ENCODE results near the gene MOK.
"Not testable (repeated sequence)": the region's sequence is repeated elsewhere in the genome, so short reads cannot be mapped to it uniquely, and the experiment has no call there.

Gene MOK

GRCh38 chr14:102330806-102331205 lies 25.8 kb upstream of the MOK start:
- Histone ChIP-seq H3K27me3 (ENCODE audit: low read depth, low read length) (no peaks in the 10 kb centered on the region), H2AFZ (ENCODE audit: low read depth, low read length) (no peak overlapping the region), H3K27ac (ENCODE audit: low read length) (no peak overlapping the region), H3K9ac (ENCODE audit: low read length) (no peak overlapping the region), H3K36me3 (replicated peaks; ENCODE audit: low read depth, low read length) (peaks cover 3% of the 10 kb centered on the region), H3K9me3 (ENCODE audit: insufficient read depth, low read length) (no peaks in the 10 kb centered on the region), H3K4me1 (ENCODE audit: low read length) (peaks cover 6% of the 10 kb centered on the region; the same call in 1 of the 2 replicates), H4K20me1 (ENCODE audit: insufficient read depth, low read length) (no peaks in the 10 kb centered on the region), H3K4me3 (ENCODE audit: low read length) (no peak overlapping the region), H3K79me2 (ENCODE audit: low read length) (no peaks in the 10 kb centered on the region), H3K4me2 (ENCODE audit: low read length) (no peak overlapping the region)
- no peak for TF ChIP-seq EZH2phosphoT487 (IDR thresholded peaks at IDR 0.05; ENCODE audit: low read depth)
- TF ChIP-seq, protein P1, sequence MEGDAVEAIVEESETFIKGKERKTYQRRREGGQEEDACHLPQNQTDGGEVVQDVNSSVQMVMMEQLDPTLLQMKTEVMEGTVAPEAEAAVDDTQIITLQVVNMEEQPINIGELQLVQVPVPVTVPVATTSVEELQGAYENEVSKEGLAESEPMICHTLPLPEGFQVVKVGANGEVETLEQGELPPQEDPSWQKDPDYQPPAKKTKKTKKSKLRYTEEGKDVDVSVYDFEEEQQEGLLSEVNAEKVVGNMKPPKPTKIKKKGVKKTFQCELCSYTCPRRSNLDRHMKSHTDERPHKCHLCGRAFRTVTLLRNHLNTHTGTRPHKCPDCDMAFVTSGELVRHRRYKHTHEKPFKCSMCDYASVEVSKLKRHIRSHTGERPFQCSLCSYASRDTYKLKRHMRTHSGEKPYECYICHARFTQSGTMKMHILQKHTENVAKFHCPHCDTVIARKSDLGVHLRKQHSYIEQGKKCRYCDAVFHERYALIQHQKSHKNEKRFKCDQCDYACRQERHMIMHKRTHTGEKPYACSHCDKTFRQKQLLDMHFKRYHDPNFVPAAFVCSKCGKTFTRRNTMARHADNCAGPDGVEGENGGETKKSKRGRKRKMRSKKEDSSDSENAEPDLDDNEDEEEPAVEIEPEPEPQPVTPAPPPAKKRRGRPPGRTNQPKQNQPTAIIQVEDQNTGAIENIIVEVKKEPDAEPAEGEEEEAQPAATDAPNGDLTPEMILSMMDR (IDR thresholded peaks at IDR 0.05; ENCODE audit: low read depth, low read length) = no peak

DNA sequence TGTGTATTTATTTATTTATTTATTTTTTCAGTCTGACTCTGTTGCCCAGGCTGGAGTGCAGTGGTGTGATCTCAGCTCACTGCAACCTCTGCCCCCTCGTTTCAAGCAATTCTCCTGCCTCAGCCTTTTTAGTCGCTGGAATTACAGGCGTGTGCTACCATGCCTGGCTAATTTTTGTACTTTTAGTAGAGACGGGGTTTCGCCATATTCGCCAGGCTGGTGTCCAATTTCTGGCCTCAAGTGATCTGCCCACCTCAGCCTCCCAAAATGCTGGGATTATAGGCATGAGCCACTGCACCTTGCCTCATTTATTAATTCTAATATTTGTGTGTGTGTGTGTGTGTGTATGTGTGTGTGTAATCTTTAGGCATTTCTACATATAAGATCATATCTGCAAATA lies 24.4 kb upstream of the MOK start:
- not testable (repeated sequence) for H3K79me2 ChIP-seq (ENCODE audit: low read length); H3K36me3 ChIP-seq (replicated peaks; ENCODE audit: low read depth, low read length); H3K9ac ChIP-seq (ENCODE audit: low read length); H2AFZ ChIP-seq (ENCODE audit: low read depth, low read length); H4K20me1 ChIP-seq (ENCODE audit: insufficient read depth, low read length); H3K4me3 ChIP-seq (ENCODE audit: low read length); H3K9me3 ChIP-seq (ENCODE audit: insufficient read depth, low read length); H3K4me1 ChIP-seq (ENCODE audit: low read length); H3K27me3 ChIP-seq (ENCODE audit: low read depth, low read length); H3K27ac ChIP-seq (ENCODE audit: low read length); H3K4me2 ChIP-seq (ENCODE audit: low read length)

DNA sequence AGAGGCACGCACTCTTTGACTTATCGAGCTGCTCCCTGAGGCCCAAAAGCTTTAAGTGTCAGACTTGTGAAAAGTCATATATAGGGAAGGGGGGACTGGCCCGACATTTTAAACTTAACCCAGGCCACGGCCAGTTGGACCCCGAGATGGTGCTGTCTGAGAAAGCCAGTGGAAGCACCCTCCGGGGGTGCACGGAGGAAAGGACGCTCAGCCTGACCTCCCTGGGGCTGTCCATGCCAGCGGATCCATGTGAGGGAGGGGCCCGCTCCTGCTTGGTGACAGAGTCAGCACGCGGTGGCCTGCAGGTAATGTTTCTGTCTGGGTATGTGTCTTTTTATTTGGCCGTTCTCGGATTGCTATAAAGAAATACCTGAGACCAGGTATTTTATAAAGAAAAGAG lies 21.6 kb upstream of the MOK start:
- no peak overlapping the region for H2AFZ ChIP-seq (ENCODE audit: low read depth, low read length)
- H3K4me2 ChIP-seq (ENCODE audit: low read length) = no peak overlapping the region
- H3K79me2 ChIP-seq (ENCODE audit: low read length) = no peaks in the 10 kb centered on the region
- H3K27me3 ChIP-seq (ENCODE audit: low read depth, low read length) = no peaks in the 10 kb centered on the region
- peaks cover under 1% of the 10 kb centered on the region for H3K36me3 ChIP-seq (replicated peaks; ENCODE audit: low read depth, low read length)
- H3K27ac ChIP-seq (ENCODE audit: low read length) = no peak overlapping the region
- no peak overlapping the region for H3K4me3 ChIP-seq (ENCODE audit: low read length)
- H3K9me3 ChIP-seq (ENCODE audit: insufficient read depth, low read length) = no peaks in the 10 kb centered on the region
- TF ChIP-seq EZH2phosphoT487 (IDR thresholded peaks at IDR 0.05; ENCODE audit: low read depth) = no peak
- TF ChIP-seq, protein P1 (IDR thresholded peaks at IDR 0.05; ENCODE audit: low read depth, low read length) = no peak
- H3K4me1 ChIP-seq (ENCODE audit: low read length) = no peaks in the 10 kb centered on the region
- no peak overlapping the region for H3K9ac ChIP-seq (ENCODE audit: low read length)
- no peaks in the 10 kb centered on the region for H4K20me1 ChIP-seq (ENCODE audit: insufficient read depth, low read length)

DNA sequence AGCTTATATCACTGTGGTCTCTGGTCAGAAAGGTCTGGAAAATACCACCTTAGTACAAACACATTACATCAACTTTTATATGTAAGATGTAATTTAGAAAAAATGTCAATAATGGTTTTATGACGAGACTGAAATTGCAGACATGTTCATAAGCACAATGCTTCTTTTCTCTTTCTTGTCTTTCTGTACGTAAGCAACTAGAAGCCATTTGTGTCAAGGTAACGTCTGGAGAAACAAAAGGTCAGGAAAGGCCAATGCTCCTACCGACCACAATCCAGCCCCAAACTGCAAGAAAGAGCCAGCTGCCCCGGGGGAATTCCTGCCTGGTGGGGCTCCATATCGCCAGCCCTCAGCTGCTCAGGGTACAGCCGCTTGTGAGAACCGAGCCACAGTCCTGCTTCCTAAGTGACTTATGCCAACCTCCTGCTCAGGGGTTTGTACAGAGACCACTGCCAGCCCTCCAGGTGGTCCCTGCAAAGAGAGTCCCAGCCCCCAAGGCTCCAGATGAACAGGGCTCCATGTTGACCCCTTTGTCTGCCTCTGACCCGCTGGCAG lies 20.9 kb upstream of the MOK start:
- Histone ChIP-seq H3K27me3 (ENCODE audit: low read depth, low read length) (no peaks in the 10 kb centered on the region), H3K4me2 (ENCODE audit: low read length) (no peak overlapping the region), H3K36me3 (replicated peaks; ENCODE audit: low read depth, low read length) (no peaks in the 10 kb centered on the region), H3K9me3 (ENCODE audit: insufficient read depth, low read length) (no peaks in the 10 kb centered on the region), H3K27ac (ENCODE audit: low read length) (no peak overlapping the region), H3K9ac (ENCODE audit: low read length) (no peak overlapping the region), H3K4me3 (ENCODE audit: low read length) (no peak overlapping the region), H4K20me1 (ENCODE audit: insufficient read depth, low read length) (no peaks in the 10 kb centered on the region), H3K4me1 (ENCODE audit: low read length) (peaks cover 1% of the 10 kb centered on the region; the same call in 1 of the 2 replicates), H3K79me2 (ENCODE audit: low read length) (peaks cover 3% of the 10 kb centered on the region), H2AFZ (ENCODE audit: low read depth, low read length) (no peak overlapping the region)
- TF ChIP-seq, protein P1 (IDR thresholded peaks at IDR 0.05; ENCODE audit: low read depth, low read length) = no peak
- no peak for TF ChIP-seq EZH2phosphoT487 (IDR thresholded peaks at IDR 0.05; ENCODE audit: low read depth)

All from OCI-LY3 (cell line).